ENCODE measurements around the gene RIPOR1. TPM values are rescaled to one million over a fixed set of nuclear protein-coding genes. Genes with fewer than 3 reads are reported as not detected.

The RIPOR1 gene
- polyA plus RNA-seq, 1 donor (not counting 4 experiments of a cell fraction or from before 2014, with no cell fraction given): 5.3 TPM

DNA sequence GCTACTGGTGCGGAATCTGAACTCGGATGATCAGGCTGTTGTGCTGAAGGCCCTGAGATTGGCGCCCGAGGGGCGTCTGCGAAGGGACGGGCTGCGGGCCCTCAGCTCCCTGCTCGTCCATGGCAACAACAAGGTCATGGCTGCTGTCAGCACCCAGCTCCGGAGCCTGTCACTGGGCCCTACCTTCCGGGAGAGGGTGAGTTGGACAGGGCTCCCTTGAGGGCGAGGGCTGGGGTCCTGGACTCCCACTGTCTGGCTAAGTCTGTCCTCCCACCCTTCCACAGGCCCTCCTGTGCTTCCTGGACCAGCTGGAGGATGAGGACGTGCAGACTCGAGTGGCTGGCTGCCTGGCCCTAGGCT, 17.0 kb downstream of the RIPOR1 start:
- Histone ChIP-seq H4K20me1 (ENCODE audit: control insufficient read depth, extremely low read depth, insufficient read depth, low read length) (peaks cover 4% of the 10 kb centered on the region), H3K27ac (ENCODE audit: control insufficient read depth, insufficient read depth, low read length) (no peak overlapping the region), H3K27me3 (ENCODE audit: control insufficient read depth, extremely low read depth, insufficient read depth, low read length) (no peaks in the 10 kb centered on the region), H3K79me2 (ENCODE audit: control insufficient read depth, insufficient read depth, low read length) (no peaks in the 10 kb centered on the region), H3K4me3 (ENCODE audit: control insufficient read depth in 2 of 3, extremely low read depth in 1 of 3, insufficient read depth in 2 of 3, low read depth in 1 of 3, low read length in 3 of 3) (no peak overlapping the region), H3K9me1 (ENCODE audit: control insufficient read depth, extremely low read depth, insufficient read depth, low read length) (no peaks in the 10 kb centered on the region), H3K36me3 (ENCODE audit: control insufficient read depth in 2 of 2, extremely low read depth in 1 of 2, insufficient read depth in 2 of 2, low read length in 2 of 2) (peaks cover 19 to 39% of the 10 kb centered on the region in 2 experiments), H2AFZ (ENCODE audit: control insufficient read depth, low read length) (no peak overlapping the region), H3K4me2 (ENCODE audit: control insufficient read depth, extremely low read depth, insufficient read depth, low read depth, low read length) (no peak overlapping the region), H3K4me1 (ENCODE audit: control insufficient read depth, extremely low read depth, insufficient read depth, low read length) (peaks cover 11% of the 10 kb centered on the region), H3K9me3 (ENCODE audit: control insufficient read depth, low read depth, low read length) (no peaks in the 10 kb centered on the region), H3K9ac (ENCODE audit: control insufficient read depth, extremely low read depth, insufficient read depth, low read length) (no peak overlapping the region)
- FAIRE-seq (no peak), DNase-seq (ENCODE audit: low read depth, low spot score) (no peak)
- dilution Hi-C loops (cut with MboI; ENCODE audit: extremely low pct_ligation_motif_present, low sequenced_read_pairs): no loop called here
- TF ChIP-seq EZH2 (IDR thresholded peaks at IDR 0.05; ENCODE audit: low read length) (no peak), CTCF (optimal IDR thresholded peaks at IDR 0.05 in 1 of 3, IDR thresholded peaks at IDR 0.05 in 1 of 3, conservative IDR thresholded peaks at IDR 0.05 in 1 of 3; ENCODE audit: extremely low read depth in 1 of 3, insufficient read depth in 2 of 3, low read length in 3 of 3) (no peak)

DNA sequence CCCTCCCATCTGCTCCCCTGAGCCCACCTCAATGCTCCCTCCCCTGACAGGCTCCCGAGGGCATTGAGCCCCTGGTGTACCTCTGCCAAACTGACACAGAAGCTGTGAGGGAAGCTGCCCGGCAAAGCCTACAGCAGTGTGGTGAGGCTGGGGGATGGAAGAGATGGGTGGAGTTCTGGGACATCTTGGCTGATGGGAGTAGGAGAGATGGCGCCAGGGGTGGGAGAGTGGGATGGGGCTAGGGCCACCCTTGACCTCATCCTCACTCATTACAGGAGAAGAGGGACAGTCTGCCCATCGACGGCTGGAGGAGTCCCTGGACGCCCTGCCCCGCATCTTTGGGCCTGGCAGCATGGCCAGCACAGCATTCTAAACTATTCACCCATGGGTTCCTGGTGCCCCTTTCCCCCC, 17.5 kb downstream of the RIPOR1 start:
- H3K27ac ChIP-seq (ENCODE audit: control insufficient read depth, insufficient read depth, low read length): no peak overlapping the region
- H3K9me1 ChIP-seq (ENCODE audit: control insufficient read depth, extremely low read depth, insufficient read depth, low read length): no peaks in the 10 kb centered on the region
- H3K27me3 ChIP-seq (ENCODE audit: control insufficient read depth, extremely low read depth, insufficient read depth, low read length): no peaks in the 10 kb centered on the region
- H3K4me2 ChIP-seq (ENCODE audit: control insufficient read depth, extremely low read depth, insufficient read depth, low read depth, low read length): no peak overlapping the region
- H3K36me3 ChIP-seq (ENCODE audit: control insufficient read depth in 2 of 2, extremely low read depth in 1 of 2, insufficient read depth in 2 of 2, low read length in 2 of 2): peaks cover 16 to 35% of the 10 kb centered on the region in 2 experiments
- no peak overlapping the region for H2AFZ ChIP-seq (ENCODE audit: control insufficient read depth, low read length)
- TF ChIP-seq EZH2 (IDR thresholded peaks at IDR 0.05; ENCODE audit: low read length): no peak
- no peak for TF ChIP-seq CTCF (optimal IDR thresholded peaks at IDR 0.05 in 1 of 3, IDR thresholded peaks at IDR 0.05 in 1 of 3, conservative IDR thresholded peaks at IDR 0.05 in 1 of 3; ENCODE audit: extremely low read depth in 1 of 3, insufficient read depth in 2 of 3, low read length in 3 of 3)
- no peaks in the 10 kb centered on the region for H3K79me2 ChIP-seq (ENCODE audit: control insufficient read depth, insufficient read depth, low read length)
- DNase-seq (ENCODE audit: low read depth, low spot score) (no peak), FAIRE-seq (no peak)
- peaks cover 4% of the 10 kb centered on the region for H4K20me1 ChIP-seq (ENCODE audit: control insufficient read depth, extremely low read depth, insufficient read depth, low read length)
- dilution Hi-C loops (cut with MboI; ENCODE audit: extremely low pct_ligation_motif_present, low sequenced_read_pairs): no loop called here
- H3K4me1 ChIP-seq (ENCODE audit: control insufficient read depth, extremely low read depth, insufficient read depth, low read length): peaks cover 11% of the 10 kb centered on the region
- no peaks in the 10 kb centered on the region for H3K9me3 ChIP-seq (ENCODE audit: control insufficient read depth, low read depth, low read length)
- H3K4me3 ChIP-seq (ENCODE audit: control insufficient read depth in 2 of 3, extremely low read depth in 1 of 3, insufficient read depth in 2 of 3, low read depth in 1 of 3, low read length in 3 of 3): no peak overlapping the region
- no peak overlapping the region for H3K9ac ChIP-seq (ENCODE audit: control insufficient read depth, extremely low read depth, insufficient read depth, low read length)
